Common myeloid progenitor, CD34-positive (primary cell): ENCODE data around the gene TMIGD3.

ENCODE experiments used
- CTCF ChIA-PET: fragments of 350-600 bp; sonication (Branson Sonifier 250); formaldehyde crosslinking; loops from one replicate; lab custom pipeline; 2021; ENCODE audit warnings: antibody characterized with exemption; lab: Charles Lee
- POLR2A ChIA-PET: fragments of 350-600 bp; sonication (Branson Sonifier 250); formaldehyde crosslinking; loops from one replicate; lab custom pipeline; 2021; ENCODE audit warnings: antibody characterized with exemption; lab: Charles Lee
- DNase-seq, 3 donors: peaks; one replicate each; pipeline versions ENCODE4 v3.0.0 to v3.0.0-alpha.2; 2013
- H3K27ac ChIP-seq, 2 experiments: 1 replicate in 1 of 2; 2 replicates in 1 of 2; pipeline ENCODE4 v1.7.0; 2013; ENCODE audit warnings: inconsistent platforms in 2 of 2, low read length in 2 of 2, mild to moderate bottlenecking in 2 of 2, low read depth in 1 of 2, moderate library complexity in 1 of 2; ENCODE audit not compliant: severe bottlenecking in 2 of 2, insufficient read depth in 1 of 2, poor library complexity in 1 of 2
- H3K27me3 ChIP-seq, 5 experiments: replicated peaks in 2 of 5; 1 replicate in 3 of 5; 2 replicates in 2 of 5; pipeline versions ENCODE4 v1.6.1 to v1.7.0; 2013; ENCODE audit warnings: low read length in 4 of 5, mild to moderate bottlenecking in 2 of 5, moderate library complexity in 2 of 5, inconsistent platforms in 1 of 5; ENCODE audit not compliant: insufficient read depth in 5 of 5, control insufficient read depth in 4 of 5
- H3K36me3 ChIP-seq, 4 experiments: 1 replicate in 2 of 4; 2 replicates in 2 of 4; pipeline versions ENCODE4 v1.6.1 to v1.7.0; 2013; ENCODE audit warnings: low read length in 3 of 4, control low read depth in 1 of 4, mild to moderate bottlenecking in 1 of 4; ENCODE audit not compliant: control insufficient read depth in 4 of 4, insufficient read depth in 4 of 4
- H3K4me1 ChIP-seq, 4 experiments: 1 replicate in 3 of 4; 2 replicates in 1 of 4; pipeline versions ENCODE4 v1.6.1 to v1.7.1; 2013; ENCODE audit warnings: low read length in 3 of 4, mild to moderate bottlenecking in 3 of 4, control low read depth in 1 of 4, inconsistent platforms in 1 of 4, moderate library complexity in 1 of 4; ENCODE audit not compliant: control insufficient read depth in 4 of 4, insufficient read depth in 4 of 4; ENCODE audit errors: control extremely low read depth in 1 of 4
- H3K4me3 ChIP-seq, 7 experiments: 1 replicate in 4 of 7; 2 replicates in 3 of 7; pipeline versions ENCODE4 v1.5.1 to v1.7.0; 2013; ENCODE audit warnings: mild to moderate bottlenecking in 7 of 7, low read length in 6 of 7, moderate library complexity in 6 of 7, inconsistent platforms in 2 of 7, low read depth in 2 of 7, control low read depth in 1 of 7; ENCODE audit not compliant: insufficient read depth in 4 of 7, control insufficient read depth in 1 of 7; ENCODE audit errors: extremely low read depth in 1 of 7
- H3K9me3 ChIP-seq, 5 experiments: 1 replicate in 4 of 5; 2 replicates in 1 of 5; pipeline versions ENCODE4 v1.6.1 to v1.7.1; 2013; ENCODE audit warnings: low read length in 4 of 5, mild to moderate bottlenecking in 2 of 5, inconsistent platforms in 1 of 5, low read depth in 1 of 5, moderate library complexity in 1 of 5; ENCODE audit not compliant: control insufficient read depth in 4 of 5, insufficient read depth in 2 of 5; ENCODE audit errors: control extremely low read depth in 1 of 5
- WGBS: methylation state at CpG from one replicate; pipeline ENCODE4 v1.1.5; 2013; ENCODE audit not compliant: insufficient coverage; 5-methylcytosine and 5-hydroxymethylcytosine counted together

The TMIGD3 gene

DNA sequence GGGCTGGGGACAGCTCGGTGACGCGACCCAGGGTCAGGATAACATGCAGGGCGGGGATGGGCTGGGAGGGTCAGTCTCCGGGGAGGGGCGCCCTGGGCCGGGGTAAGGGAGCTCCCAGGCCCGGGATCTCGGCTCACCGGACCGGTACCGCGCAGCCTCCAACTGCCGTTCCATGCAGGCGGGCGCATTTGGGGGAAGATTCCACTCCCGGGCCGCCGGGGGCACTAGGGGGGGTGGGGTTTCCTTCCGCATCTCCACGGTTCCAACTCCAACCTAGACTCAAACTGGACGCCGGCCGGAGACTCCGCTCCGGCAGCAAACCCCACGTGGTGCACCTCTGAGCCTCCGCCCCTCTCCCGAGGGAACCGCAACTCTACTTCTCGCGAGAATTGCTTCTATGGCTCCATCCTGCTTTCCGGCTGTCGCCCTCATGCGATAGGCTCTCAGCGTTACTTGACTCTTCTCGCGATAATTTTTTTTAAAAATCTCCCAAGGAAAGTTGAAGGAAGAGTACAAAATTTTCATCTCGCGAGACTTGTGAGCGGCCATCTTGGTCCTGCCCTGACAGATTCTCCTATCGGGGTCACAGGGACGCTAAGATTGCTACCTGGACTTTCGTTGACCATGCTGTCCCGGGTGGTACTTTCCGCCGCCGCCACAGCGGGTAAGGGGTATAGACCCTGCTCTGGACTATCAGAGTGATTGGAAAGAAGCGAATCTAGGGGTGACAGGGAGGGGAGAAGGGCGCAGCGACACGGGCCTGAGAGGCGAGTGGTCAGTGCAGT, 54.3 kb downstream of the TMIGD3 start, which contains the start of the genes ATP5PB and WDR77:
ATP5PB (plus strand) TSS at position 547 of the 785 bp plus-strand sequence; CDS start at position 625, 78 bp downstream.
WDR77 (minus strand) TSS at position 339 of the 785 bp plus-strand sequence; CDS start at position 252, 87 bp downstream.
- peak within 1 kb of the TSS; percentile 84 to 99 (median 98) for H3K4me3 ChIP-seq
- H3K27ac ChIP-seq = peak within 1 kb of the TSS; percentile 97 to 98
- POLR2A ChIA-PET = interaction anchor here (0.5 to 1.6 kb wide), 3 partner anchors 14 to 204 kb away, joined by 4 to 5 read pairs (median 4); no protein-coding TSS in a partner anchor
- peaks cover 11 to 34% (median 23%) of the 10 kb centered on the region in 4 experiments for H3K4me1 ChIP-seq
- WGBS = under 1% methylated on average over 47 of the region's 54 CpGs
- H3K27me3 ChIP-seq = no peaks in the 10 kb centered on the region
- CTCF ChIA-PET = interaction anchor here (0.8 to 2.8 kb wide), 8 partner anchors 11 to 318 kb away, joined by 3 to 9 read pairs (median 3); no protein-coding TSS in a partner anchor
- no peaks in the 10 kb centered on the region for H3K9me3 ChIP-seq
- peaks cover 3 to 52% (median 25%) of the 10 kb centered on the region in 4 experiments for H3K36me3 ChIP-seq
- peak; percentile 99 for DNase-seq

DNA sequence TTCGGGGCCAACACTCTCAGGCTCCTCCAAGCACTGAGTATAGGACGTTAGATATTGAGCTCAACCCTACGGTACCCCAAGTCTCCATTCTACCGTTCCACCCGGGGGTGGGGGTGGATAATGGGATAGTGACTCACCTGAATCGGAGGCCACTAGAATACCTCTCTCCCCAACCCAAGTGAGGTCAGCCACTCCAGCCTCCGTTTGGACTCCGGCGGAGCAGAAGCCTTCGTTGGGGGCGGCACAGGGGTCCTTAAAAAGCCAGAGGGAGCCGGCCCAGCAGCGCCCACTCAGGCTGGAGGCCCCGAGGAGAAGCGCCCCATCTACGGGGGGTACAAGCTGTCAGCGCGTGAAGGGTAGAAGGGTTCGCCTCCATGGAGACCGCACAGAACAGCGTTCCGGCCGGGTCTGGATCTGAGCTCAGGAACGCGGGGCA, 54.9 kb downstream of the TMIGD3 start:
- CTCF ChIA-PET = interaction anchor here (0.8 to 2.8 kb wide), 10 partner anchors 10 to 318 kb away, joined by 3 to 9 read pairs (median 3); no protein-coding TSS in a partner anchor
- under 1% methylated on average over 19 of the region's 25 CpGs for WGBS
- peak in 2 of 3 donors; percentile 31 to 57 for DNase-seq
- POLR2A ChIA-PET = interaction anchor here (0.9 to 1.6 kb wide), 2 partner anchors 15 to 59 kb away, joined by 4 to 5 read pairs; no protein-coding TSS in a partner anchor
- H3K27me3 ChIP-seq = no peaks in the 10 kb centered on the region
- peak overlapping the region; percentile 97 to 98 for H3K27ac ChIP-seq
- no peaks in the 10 kb centered on the region for H3K9me3 ChIP-seq
- peaks cover 11 to 34% (median 23%) of the 10 kb centered on the region in 4 experiments for H3K4me1 ChIP-seq
- H3K36me3 ChIP-seq = peaks cover 9 to 54% (median 24%) of the 10 kb centered on the region in 4 experiments
- peak overlapping the region; percentile 84 to 99 (median 98) for H3K4me3 ChIP-seq

DNA sequence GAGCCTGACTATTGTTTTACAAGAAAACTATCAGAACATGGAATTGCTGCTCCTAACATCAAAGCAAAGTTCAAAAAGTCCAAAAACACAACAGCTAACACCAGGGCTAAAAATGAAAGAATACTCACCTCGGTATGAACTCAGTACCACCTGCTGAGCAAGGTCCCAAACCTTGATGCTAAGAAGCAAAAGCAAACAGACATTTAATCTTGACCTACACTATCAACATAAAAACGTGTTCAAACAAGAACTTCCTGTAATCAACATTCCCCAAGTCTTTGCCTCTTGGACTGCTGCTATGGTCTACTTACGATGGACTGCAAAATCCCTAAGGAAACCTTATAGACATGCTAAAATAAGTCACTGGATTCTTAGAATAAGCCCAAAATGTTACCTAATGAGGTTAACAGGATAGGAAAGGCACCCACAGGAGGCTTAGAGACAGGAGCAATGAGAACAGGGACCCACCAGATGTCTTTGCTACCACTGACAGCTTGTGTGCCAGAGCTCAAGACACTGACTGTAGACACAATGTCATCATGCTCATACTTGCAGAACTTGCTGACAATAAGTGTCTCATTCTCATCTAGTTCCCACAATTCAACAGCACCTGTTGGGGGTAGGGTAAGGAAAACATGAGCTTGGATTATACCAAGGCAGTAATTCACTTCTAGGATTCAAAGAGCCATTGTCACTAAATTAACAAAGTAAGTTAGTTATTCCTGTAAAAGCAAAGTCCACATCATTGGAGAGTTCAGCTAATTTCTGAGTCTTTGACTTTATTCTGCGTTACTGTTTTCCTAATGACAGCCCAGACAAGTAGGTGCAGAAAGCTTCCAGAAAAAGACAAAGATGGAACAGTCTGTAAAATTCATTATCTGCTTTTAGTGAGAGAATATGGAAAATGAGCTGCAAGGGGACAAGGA, 56.2 kb downstream of the TMIGD3 start:
- POLR2A ChIA-PET = no interaction called here
- no peak overlapping the region for H3K27ac ChIP-seq

DNA sequence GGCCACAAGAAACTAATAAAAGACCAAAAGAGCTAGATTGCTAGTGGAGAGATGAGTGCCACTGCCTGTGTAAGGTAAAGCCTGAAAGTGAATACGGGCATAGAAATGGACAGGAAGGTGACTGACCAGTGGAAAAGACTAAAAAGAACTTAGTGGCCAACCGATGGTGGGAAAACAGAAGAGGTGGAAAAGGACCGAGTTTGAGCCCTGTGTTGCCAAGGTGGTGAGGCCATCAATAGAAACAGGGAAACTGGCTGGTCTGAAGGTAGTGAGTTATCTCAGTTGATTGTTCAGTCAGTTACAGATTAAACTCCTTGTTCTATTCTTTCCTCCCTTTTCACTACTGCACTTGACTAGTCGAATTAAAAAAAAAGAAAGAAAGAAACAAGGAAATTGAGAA, 56.9 kb downstream of the TMIGD3 start:
- 97% methylated on average over 3 of the region's 4 CpGs for WGBS
- peaks cover 17 to 65% (median 37%) of the 10 kb centered on the region in 4 experiments for H3K36me3 ChIP-seq
- POLR2A ChIA-PET = no interaction called here
- no peak overlapping the region for H3K4me3 ChIP-seq
- no peak for DNase-seq
- no peaks in the 10 kb centered on the region for H3K27me3 ChIP-seq
- H3K9me3 ChIP-seq = no peaks in the 10 kb centered on the region
- peaks cover 11 to 34% (median 23%) of the 10 kb centered on the region in 4 experiments for H3K4me1 ChIP-seq
- CTCF ChIA-PET = no interaction called here
- H3K27ac ChIP-seq = no peak overlapping the region

More for the DNA sequence above, 56.2 kb downstream of the TMIGD3 start:
- peaks cover 11 to 34% (median 23%) of the 10 kb centered on the region in 4 experiments for H3K4me1 ChIP-seq
- no peaks in the 10 kb centered on the region for H3K9me3 ChIP-seq
- WGBS = 100% methylated on average over 1 of the region's 4 CpGs
- H3K4me3 ChIP-seq = peak overlapping the region in 2 of 7 experiments; percentile 98 to 99
- H3K36me3 ChIP-seq = peaks cover 16 to 60% (median 32%) of the 10 kb centered on the region in 4 experiments
- H3K27me3 ChIP-seq = no peaks in the 10 kb centered on the region
- CTCF ChIA-PET = interaction anchor here (1.2 to 2.8 kb wide), 6 partner anchors 17 to 319 kb away, joined by 3 to 9 read pairs (median 3); no protein-coding TSS in a partner anchor
- no peak for DNase-seq

DNA sequence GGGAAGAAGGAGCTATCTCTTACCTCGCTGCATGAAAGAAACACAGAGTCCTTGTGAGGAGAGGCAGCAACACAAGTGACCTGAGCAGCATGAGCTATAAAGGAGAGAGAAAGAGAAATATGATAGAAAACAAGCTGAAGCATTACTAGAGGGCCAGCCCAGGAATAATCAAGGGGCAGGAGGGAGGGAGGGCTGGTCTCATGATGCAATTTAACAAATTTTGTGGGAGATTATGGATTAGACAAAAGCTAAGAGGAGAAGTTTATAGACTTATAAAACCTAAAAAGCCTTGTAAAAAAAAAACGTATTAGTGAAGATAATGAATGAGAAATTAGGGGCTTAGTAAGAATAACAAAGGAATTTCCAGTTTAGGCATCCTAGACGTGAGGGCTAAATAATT, 59.4 kb downstream of the TMIGD3 start:
- peaks cover 18 to 77% (median 52%) of the 10 kb centered on the region in 4 experiments for H3K36me3 ChIP-seq
- POLR2A ChIA-PET = no interaction called here

DNA sequence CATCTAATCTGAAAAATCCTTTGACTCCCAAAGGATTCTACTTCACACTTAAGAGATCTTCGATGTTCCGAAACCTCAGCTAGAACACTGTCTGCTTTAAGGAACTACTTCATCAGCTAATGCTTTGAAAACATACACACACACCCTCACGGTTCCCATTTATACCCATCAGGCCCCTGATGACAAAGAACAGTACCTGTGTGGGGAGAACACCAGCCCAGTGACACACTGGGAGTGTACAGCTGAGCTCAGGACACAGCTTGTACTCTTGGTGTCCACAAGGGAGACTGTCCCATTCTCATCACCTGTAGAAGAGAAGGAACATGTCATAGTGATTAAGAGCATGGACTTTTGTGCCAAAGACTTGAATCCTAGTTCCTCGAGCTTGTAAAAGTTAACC, 61.0 kb downstream of the TMIGD3 start:
- Histone ChIP-seq H3K27me3 (no peaks in the 10 kb centered on the region), H3K9me3 (no peaks in the 10 kb centered on the region), H3K27ac (no peak overlapping the region), H3K4me1 (peaks cover 0 to 8% (median 0%) of the 10 kb centered on the region in 4 experiments), H3K36me3 (peaks cover 18 to 89% (median 59%) of the 10 kb centered on the region in 4 experiments), H3K4me3 (no peak overlapping the region)
- ChIA-PET POLR2A (no interaction called here), CTCF (interaction anchor here (0.7 to 1.5 kb wide), 8 partner anchors 8 to 325 kb away, joined by 3 to 8 read pairs (median 4); no protein-coding TSS in a partner anchor)
- 94% methylated on average over 3 of the region's 4 CpGs for WGBS
- DNase-seq = no peak

More for the DNA sequence above, 59.4 kb downstream of the TMIGD3 start:
- no peak overlapping the region for H3K27ac ChIP-seq
- no peaks in the 10 kb centered on the region for H3K27me3 ChIP-seq
- WGBS = 89% methylated on average over 1 of the region's 3 CpGs
- no peaks in the 10 kb centered on the region for H3K9me3 ChIP-seq
- CTCF ChIA-PET = no interaction called here
- H3K4me3 ChIP-seq = no peak overlapping the region
- H3K4me1 ChIP-seq = peaks cover 0 to 17% (median 9%) of the 10 kb centered on the region in 4 experiments
- no peak for DNase-seq
